Gastrocnemius medialis (tissue), 4 donors: Measurements from ENCODE around the gene UMOD.

Source experiments
- POLR2A ChIP-seq, 2 donors: fragments of 450-650 bp; IDR thresholded peaks; one replicate each; pipeline ENCODE4 v1.6.1; 2017; ENCODE audit warnings: antibody characterized with exemption in 2 of 2, mild to moderate bottlenecking in 2 of 2, moderate library complexity in 2 of 2
- TF ChIP-seq, protein P1 (sequence below), 5 experiments: fragments of 450-650 bp in 3 of 5; fragments of 200-600 bp in 2 of 5; sonication (generic) in 2 of 5; IDR thresholded peaks in 4 of 5; conservative IDR thresholded peaks in 1 of 5; 1 replicate in 4 of 5; 2 replicates in 1 of 5; pipeline ENCODE4 v1.5.1; 2016 to 2019; ENCODE audit warnings: antibody characterized with exemption in 5 of 5, mild to moderate bottlenecking in 3 of 5, moderate library complexity in 3 of 5

DNA sequence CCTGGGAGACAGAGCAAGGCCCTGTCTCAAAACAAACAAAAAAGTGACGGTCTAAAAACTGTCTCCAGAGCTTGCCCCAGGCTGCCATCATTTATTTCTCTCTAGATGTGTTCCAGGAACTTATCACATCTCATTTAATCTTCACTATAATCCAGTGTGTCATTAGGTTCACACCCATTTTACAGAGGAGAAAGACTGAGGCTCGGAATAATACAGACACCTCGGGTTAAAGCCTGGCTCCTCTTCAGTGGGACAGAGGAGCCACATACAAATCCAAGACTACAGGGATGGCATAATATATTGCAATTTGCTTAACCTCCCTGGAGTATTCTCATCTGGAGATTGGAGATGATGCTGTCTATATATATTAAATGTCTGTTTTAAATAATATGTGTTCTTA is 46.1 kb upstream of the UMOD start:
- TF ChIP-seq, protein P1, sequence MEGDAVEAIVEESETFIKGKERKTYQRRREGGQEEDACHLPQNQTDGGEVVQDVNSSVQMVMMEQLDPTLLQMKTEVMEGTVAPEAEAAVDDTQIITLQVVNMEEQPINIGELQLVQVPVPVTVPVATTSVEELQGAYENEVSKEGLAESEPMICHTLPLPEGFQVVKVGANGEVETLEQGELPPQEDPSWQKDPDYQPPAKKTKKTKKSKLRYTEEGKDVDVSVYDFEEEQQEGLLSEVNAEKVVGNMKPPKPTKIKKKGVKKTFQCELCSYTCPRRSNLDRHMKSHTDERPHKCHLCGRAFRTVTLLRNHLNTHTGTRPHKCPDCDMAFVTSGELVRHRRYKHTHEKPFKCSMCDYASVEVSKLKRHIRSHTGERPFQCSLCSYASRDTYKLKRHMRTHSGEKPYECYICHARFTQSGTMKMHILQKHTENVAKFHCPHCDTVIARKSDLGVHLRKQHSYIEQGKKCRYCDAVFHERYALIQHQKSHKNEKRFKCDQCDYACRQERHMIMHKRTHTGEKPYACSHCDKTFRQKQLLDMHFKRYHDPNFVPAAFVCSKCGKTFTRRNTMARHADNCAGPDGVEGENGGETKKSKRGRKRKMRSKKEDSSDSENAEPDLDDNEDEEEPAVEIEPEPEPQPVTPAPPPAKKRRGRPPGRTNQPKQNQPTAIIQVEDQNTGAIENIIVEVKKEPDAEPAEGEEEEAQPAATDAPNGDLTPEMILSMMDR (IDR thresholded peaks at IDR 0.05 in 4 of 5, conservative IDR thresholded peaks at IDR 0.05 in 1 of 5), result no peak
- no peak for TF ChIP-seq POLR2A (IDR thresholded peaks at IDR 0.05)
